H1 (cell line): ENCODE data around the gene CREB3L1. TPM values are rescaled to one million over a fixed set of nuclear protein-coding genes. Genes with fewer than 3 reads are reported as not detected.

Experiments used
- NANOG ChIP-seq: IDR thresholded peaks from 2 replicates; pipeline ENCODE4 v1.6.1; 2011; ENCODE audit warnings: low read length, low read depth, mild to moderate bottlenecking, inconsistent platforms; ENCODE audit not compliant: insufficient read depth, poor library complexity, severe bottlenecking
- TBP ChIP-seq: IDR thresholded peaks from 2 replicates; pipeline ENCODE4 v1.6.1; 2011; ENCODE audit warnings: low read depth, low read length, improper control_type of control experiment
- polyA plus RNA-seq, 7 experiments: library from polyadenylated mRNA; depleted of rRNA in 3 of 7; stranded (reverse) in 5 of 7; unstranded in 2 of 7; fragments of >200 nt in 5 of 7; fragments of 200-250 nt in 2 of 7; gene quantifications; 1 replicate in 5 of 7; 2 replicates in 1 of 7; 4 replicates in 1 of 7; pipeline versions ENCODE4 v1.2.1 to v1.2.3, GENCODE V29; 2011 to 2013; ENCODE audit warnings: missing spikeins in 2 of 7, mixed read lengths in 2 of 7
- total RNA-seq: library from RNA; stranded (reverse); fragmentation: NEBNext Ultra II Directional; extraction: Animal tissue kit (Norgen Biotek cat#: 25700); gene quantifications from 2 replicates; pipeline ENCODE4 v1.2.1, GENCODE V29; 2021
- TF ChIP-seq, protein P1 (sequence below), 3 experiments: IDR thresholded peaks; 1 replicate in 2 of 3; 2 replicates in 1 of 3; pipeline versions ENCODE4 v1.5.1 to v1.6.1; 2011; ENCODE audit warnings: low read length in 3 of 3, mild to moderate bottlenecking in 3 of 3, inconsistent platforms in 2 of 3, low read depth in 1 of 3, moderate library complexity in 1 of 3; ENCODE audit not compliant: insufficient read depth in 1 of 3; ENCODE audit errors: control extremely low read depth in 1 of 3

The CREB3L1 gene
- total and polyA plus RNA-seq, 2 of the 8 experiments (the other 6 are each of a cell fraction or from before 2014, with no cell fraction given) = 4.1 to 12.7 TPM

DNA sequence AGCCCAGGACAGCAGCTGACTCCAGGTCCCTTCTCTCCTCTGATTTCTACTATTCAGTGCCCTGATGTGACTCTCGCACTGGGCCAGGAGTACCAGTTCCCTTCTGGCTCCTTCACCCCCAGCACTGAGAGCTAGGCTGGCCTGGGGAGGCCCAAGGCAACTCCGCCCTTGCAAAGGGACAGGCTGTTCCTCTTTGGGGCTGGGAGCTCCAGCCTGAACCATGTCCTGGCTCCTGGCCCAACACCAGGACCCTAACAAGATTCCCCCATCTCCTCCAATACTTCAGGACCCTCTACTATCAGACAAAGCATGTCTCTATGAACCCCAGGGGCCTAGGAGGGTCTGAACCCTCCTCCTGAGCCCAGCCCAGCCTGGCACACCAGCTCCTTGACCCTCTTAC is 12.5 kb downstream of the CREB3L1 start (continued):
- TF ChIP-seq, protein P1, sequence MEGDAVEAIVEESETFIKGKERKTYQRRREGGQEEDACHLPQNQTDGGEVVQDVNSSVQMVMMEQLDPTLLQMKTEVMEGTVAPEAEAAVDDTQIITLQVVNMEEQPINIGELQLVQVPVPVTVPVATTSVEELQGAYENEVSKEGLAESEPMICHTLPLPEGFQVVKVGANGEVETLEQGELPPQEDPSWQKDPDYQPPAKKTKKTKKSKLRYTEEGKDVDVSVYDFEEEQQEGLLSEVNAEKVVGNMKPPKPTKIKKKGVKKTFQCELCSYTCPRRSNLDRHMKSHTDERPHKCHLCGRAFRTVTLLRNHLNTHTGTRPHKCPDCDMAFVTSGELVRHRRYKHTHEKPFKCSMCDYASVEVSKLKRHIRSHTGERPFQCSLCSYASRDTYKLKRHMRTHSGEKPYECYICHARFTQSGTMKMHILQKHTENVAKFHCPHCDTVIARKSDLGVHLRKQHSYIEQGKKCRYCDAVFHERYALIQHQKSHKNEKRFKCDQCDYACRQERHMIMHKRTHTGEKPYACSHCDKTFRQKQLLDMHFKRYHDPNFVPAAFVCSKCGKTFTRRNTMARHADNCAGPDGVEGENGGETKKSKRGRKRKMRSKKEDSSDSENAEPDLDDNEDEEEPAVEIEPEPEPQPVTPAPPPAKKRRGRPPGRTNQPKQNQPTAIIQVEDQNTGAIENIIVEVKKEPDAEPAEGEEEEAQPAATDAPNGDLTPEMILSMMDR (IDR thresholded peaks at IDR 0.05; ENCODE audit: control extremely low read depth in 1 of 3, insufficient read depth in 1 of 3, low read depth in 1 of 3, low read length in 3 of 3) = no peak
- TF ChIP-seq NANOG (no peak), TBP (no peak)
